Epidermal melanocyte (primary cell): ENCODE measurements around the gene APOL4.
A peak's percentile ranks its signal among the peaks of the same experiment; 100 is the strongest.
"Not testable (repeated sequence)": the region's sequence is repeated elsewhere in the genome, so short reads cannot be mapped to it uniquely, and the experiment has no call there.

ENCODE experiments used
- DNase-seq: peaks from one replicate; pipeline ENCODE4 v3.0.0; 2011; ENCODE audit warnings: low spot score; ENCODE audit not compliant: insufficient read length

Gene APOL4

GRCh38 chr22:36155702-36156101 is 45.9 kb downstream of the APOL4 start:
- no peak for DNase-seq

- no peak for DNase-seq
Observed at GRCh38 chr22:36154423-36154945, 47.1 kb downstream of the APOL4 start.

GRCh38 chr22:36153501-36154422 is 47.8 kb downstream of the APOL4 start:
- no peak for DNase-seq

- DNase-seq: not testable (repeated sequence)
Observed at GRCh38 chr22:36152821-36153220, 48.8 kb downstream of the APOL4 start.

- DNase-seq: no peak
Observed at GRCh38 chr22:36152088-36152487, 49.5 kb downstream of the APOL4 start.

GRCh38 chr22:36151006-36151595 is 50.5 kb downstream of the APOL4 start:
- DNase-seq: no peak

- DNase-seq: no peak
Observed at GRCh38 chr22:36149441-36149840, 52.2 kb downstream of the APOL4 start.

- no peak for DNase-seq
Observed at GRCh38 chr22:36148411-36148810, 53.2 kb downstream of the APOL4 start.

- DNase-seq: no peak
Observed at GRCh38 chr22:36147196-36147791, 54.3 kb downstream of the APOL4 start.

GRCh38 chr22:36145881-36146280 is 55.7 kb downstream of the APOL4 start:
- DNase-seq: no peak

GRCh38 chr22:36144886-36145541 is 56.6 kb downstream of the APOL4 start:
- DNase-seq: peak; percentile 64

GRCh38 chr22:36143956-36144355 is 57.7 kb downstream of the APOL4 start:
- no peak for DNase-seq

GRCh38 chr22:36143066-36143815 is 58.4 kb downstream of the APOL4 start:
- no peak for DNase-seq

GRCh38 chr22:36141481-36141880 is 60.1 kb downstream of the APOL4 start:
- no peak for DNase-seq
